GM12874 (cell line): Measurements from ENCODE around the gene TFEC.

Source experiments
- TF ChIP-seq, protein P1 (sequence below): IDR thresholded peaks from 2 replicates; pipeline ENCODE4 v1.5.1; 2011; ENCODE audit warnings: low read depth, mild to moderate bottlenecking, control low read depth, low read length, moderate library complexity; ENCODE audit not compliant: insufficient read depth

The TFEC gene

DNA sequence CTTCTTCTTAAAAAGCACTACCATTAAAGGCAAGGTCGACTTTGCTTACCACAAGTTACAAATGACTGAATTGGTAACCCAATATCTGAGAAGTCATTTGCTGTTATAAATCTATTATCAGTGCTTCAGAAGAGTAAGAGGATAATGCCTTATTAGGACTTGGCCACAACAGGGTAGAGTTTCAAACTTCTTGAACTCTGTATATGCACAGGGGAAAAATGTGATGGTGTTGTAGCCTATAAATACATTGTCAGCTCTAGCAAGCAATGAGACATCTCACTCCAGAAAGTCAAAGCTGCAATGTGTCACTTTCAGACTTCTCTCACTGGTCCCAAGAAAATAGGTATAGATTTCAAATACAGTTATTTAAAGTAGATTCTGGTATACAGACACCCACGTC lies 9.3 kb downstream of the TFEC start:
- TF ChIP-seq, protein P1, sequence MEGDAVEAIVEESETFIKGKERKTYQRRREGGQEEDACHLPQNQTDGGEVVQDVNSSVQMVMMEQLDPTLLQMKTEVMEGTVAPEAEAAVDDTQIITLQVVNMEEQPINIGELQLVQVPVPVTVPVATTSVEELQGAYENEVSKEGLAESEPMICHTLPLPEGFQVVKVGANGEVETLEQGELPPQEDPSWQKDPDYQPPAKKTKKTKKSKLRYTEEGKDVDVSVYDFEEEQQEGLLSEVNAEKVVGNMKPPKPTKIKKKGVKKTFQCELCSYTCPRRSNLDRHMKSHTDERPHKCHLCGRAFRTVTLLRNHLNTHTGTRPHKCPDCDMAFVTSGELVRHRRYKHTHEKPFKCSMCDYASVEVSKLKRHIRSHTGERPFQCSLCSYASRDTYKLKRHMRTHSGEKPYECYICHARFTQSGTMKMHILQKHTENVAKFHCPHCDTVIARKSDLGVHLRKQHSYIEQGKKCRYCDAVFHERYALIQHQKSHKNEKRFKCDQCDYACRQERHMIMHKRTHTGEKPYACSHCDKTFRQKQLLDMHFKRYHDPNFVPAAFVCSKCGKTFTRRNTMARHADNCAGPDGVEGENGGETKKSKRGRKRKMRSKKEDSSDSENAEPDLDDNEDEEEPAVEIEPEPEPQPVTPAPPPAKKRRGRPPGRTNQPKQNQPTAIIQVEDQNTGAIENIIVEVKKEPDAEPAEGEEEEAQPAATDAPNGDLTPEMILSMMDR, result no peak

DNA sequence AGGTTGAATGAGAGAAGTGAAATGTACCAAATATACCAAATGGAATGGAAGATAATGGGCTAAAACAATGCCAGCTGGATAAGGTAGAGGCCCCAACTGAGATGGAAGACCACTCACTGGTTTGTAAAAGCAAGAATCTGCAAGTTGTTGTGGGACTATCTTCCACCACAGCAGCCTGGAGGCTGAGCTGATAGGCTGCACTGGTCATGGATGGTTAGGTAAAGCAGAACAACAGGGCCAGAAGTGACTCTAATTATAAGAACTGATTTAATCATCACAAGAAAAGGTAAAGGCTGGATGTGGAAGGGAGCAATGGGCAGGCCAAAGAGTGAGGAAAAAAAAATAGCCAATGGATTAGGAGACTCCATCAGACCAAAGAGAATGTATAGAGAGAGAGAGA lies 11.8 kb downstream of the TFEC start:
- TF ChIP-seq, protein P1, result no peak

DNA sequence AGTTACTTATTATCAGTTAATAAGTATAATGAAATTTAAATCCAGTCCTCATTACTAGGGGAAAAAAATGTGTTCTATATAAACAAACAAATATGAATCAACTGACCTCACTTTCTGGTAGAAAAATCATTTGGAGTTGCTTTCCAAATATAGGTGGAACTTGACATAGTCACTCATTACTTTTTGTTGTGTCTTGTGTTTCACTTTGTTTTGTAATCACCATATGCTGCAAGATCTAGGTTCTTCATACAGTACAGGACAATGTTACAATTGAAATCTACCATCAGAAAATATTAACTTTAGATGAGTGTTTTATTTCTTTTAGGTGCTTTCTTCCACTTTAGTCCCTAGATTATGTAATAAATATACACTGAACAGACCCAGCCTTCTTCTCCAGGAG lies 16.9 kb downstream of the TFEC start:
- TF ChIP-seq, protein P1, result no peak

DNA sequence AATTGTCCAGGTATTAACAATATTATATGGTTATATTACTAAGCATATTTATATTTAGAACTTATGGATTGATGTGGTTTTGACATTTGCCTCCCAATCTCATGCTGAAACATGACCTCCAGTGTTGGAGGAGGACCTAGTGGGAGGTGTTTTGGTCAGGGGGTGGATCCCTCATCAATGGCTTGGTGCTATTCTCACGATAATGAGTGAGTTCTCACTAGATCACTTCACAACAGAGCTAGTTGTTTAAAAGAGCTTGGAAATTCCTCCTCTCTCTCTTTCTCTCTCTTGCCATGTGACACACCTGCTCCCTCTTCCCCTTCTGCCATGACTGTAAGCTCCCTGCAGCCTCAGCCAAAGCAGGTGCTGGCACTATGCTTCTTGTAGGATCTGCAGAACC lies 19.0 kb downstream of the TFEC start:
- TF ChIP-seq, protein P1, result no peak

DNA sequence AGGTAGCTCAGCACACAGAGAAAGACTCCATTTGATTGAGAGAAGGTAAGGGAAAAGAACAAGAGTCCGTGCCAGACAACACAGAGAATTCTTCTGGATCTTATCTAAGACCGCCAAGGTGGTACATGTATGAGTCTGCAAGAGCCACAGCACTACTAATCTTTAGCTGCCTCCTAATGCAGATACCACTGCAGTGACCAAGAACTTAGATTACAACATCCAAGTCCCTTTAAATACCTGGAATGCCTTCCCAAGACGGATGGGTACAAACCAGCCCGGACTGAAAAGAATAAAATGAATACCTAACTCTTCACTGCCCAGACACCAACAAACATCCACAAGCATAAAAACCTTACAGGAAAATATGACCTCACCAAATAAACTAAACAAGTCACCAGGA lies 33.3 kb downstream of the TFEC start:
- TF ChIP-seq, protein P1, result no peak

DNA sequence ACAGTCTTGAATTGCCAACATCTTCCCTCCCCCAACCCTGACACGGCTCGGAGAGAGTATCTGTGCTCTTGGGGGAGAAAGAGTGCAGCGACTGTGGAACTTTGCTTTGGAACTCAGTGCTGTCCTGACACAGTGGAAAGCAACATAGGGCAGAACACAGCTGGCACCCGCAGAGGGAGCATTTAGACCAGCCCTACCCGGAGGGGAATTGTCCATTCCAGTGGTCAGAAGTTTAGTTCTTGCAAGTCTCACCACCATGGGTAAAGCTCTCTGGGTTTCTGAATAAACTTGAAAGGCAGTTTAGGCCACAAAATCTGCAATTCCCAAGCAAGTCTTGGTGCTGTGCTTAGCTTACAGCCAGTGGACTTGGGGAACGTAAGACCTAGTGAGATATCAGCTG lies 34.9 kb downstream of the TFEC start:
- TF ChIP-seq, protein P1, result no peak

DNA sequence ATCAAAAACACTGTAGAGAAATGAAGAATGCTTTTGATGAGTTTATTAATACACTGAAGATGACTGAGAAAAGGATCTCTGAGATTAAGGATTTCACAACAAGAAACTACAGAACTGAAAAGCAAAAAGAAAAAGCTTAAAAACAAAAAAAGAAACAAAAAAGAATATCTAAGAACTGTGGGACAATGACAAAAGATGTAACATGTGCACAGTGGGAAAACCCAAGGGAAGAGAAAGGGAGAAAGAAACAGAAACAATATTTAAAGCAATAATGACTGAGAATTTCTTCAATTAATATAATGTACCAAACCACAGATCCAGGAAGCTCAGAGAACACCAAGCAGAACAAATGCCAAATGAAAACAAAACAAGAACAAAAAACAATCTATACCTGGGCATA lies 42.2 kb downstream of the TFEC start:
- TF ChIP-seq, protein P1, result no peak

DNA sequence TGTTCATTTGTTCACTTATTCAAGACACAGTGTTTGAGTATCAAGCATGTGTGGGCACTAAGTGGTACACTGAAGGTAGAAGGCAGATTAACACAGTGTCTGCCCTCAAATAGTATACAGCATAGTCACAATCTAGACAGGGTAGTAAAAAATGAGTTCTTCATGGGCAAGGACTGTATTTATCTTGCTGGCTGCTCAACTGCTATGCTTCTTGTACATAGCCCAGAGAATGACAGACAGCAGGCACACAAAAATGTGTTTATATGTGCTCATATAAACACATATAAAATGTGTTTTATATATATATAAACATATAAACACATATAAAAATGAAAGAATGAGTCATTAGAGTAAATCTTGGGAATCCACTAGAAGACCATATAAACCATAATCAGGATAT lies 43.1 kb downstream of the TFEC start:
- TF ChIP-seq, protein P1, result no peak
